Esophagus muscularis mucosa (tissue), 3 donors: Measurements from ENCODE around the gene XCL2.
"Not testable (repeated sequence)": the region's sequence is repeated elsewhere in the genome, so short reads cannot be mapped to it uniquely, and the experiment has no call there.

Experiments used
- POLR2A ChIP-seq: fragments of 450-650 bp; IDR thresholded peaks from one replicate; pipeline ENCODE4 v1.6.1; 2017; ENCODE audit warnings: antibody characterized with exemption, moderate library complexity, mild to moderate bottlenecking, low read depth
- POLR2AphosphoS5 ChIP-seq, 2 donors: sonication (generic); formaldehyde crosslinking; IDR thresholded peaks; one replicate each; pipeline ENCODE4 v1.6.1; 2017; ENCODE audit warnings: antibody characterized with exemption in 2 of 2
- TF ChIP-seq, protein P1 (sequence below), 3 experiments: fragments of 200-600 bp in 2 of 3; fragments of 450-650 bp in 1 of 3; sonication (generic) in 2 of 3; IDR thresholded peaks; one replicate each; pipeline ENCODE4 v1.5.1; 2017 to 2019; ENCODE audit warnings: antibody characterized with exemption in 3 of 3, mild to moderate bottlenecking in 2 of 3, moderate library complexity in 1 of 3

DNA sequence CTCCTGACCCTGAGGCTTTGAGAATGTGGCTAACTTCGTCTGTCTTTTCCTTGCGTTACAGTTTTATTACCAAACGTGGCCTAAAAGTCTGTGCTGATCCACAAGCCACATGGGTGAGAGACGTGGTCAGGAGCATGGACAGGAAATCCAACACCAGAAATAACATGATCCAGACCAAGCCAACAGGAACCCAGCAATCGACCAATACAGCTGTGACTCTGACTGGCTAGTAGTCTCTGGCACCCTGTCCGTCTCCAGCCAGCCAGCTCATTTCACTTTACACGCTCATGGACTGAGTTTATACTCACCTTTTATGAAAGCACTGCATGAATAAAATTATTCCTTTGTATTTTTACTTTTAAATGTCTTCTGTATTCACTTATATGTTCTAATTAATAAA, 37.2 kb upstream of the XCL2 start:
- TF ChIP-seq, protein P1, sequence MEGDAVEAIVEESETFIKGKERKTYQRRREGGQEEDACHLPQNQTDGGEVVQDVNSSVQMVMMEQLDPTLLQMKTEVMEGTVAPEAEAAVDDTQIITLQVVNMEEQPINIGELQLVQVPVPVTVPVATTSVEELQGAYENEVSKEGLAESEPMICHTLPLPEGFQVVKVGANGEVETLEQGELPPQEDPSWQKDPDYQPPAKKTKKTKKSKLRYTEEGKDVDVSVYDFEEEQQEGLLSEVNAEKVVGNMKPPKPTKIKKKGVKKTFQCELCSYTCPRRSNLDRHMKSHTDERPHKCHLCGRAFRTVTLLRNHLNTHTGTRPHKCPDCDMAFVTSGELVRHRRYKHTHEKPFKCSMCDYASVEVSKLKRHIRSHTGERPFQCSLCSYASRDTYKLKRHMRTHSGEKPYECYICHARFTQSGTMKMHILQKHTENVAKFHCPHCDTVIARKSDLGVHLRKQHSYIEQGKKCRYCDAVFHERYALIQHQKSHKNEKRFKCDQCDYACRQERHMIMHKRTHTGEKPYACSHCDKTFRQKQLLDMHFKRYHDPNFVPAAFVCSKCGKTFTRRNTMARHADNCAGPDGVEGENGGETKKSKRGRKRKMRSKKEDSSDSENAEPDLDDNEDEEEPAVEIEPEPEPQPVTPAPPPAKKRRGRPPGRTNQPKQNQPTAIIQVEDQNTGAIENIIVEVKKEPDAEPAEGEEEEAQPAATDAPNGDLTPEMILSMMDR (IDR thresholded peaks at IDR 0.05): not testable (repeated sequence)
- not testable (repeated sequence) for TF ChIP-seq POLR2A; POLR2AphosphoS5 (IDR thresholded peaks at IDR 0.05)
